GM12878 (cell line): Measurements from ENCODE around the gene STARD3. TPM values are rescaled to one million over a fixed set of nuclear protein-coding genes. Genes with fewer than 3 reads are reported as not detected.

ENCODE experiments used
- ATAC-seq: fragments of 200-7000 bp; cut with Tn5 transposase; 3 replicates; pipeline ENCODE4 v1.9.1; 2020; ENCODE audit warnings: mild to moderate bottlenecking, moderate library complexity
- BruUV-seq: library from RNA; stranded (reverse); fragments of 400-500 nt; replicated peaks from 2 replicates; lab custom pipeline; 2021; lab: Mats Ljungman, UMichigan
- CTCF ChIA-PET: fragments of 300-600 bp; sonication (Branson Sonifier 250); formaldehyde crosslinking; extraction: SDS; loops from one replicate; lab custom pipeline; 2021; ENCODE audit warnings: inconsistent platforms; lab: Yijun Ruan, JAX
- POLR2A ChIA-PET: fragments of 350-600 bp; formaldehyde crosslinking; extraction: SDS; loops from one replicate; lab custom pipeline; 2021; ENCODE audit warnings: inconsistent platforms; lab: Charles Lee
- RAD21 ChIA-PET: fragments of 300-600 bp; sonication (Branson Sonifier 250); formaldehyde crosslinking; loops from one replicate; lab custom pipeline; 2023; ENCODE audit warnings: antibody characterized with exemption; ENCODE audit not compliant: unreplicated experiment; lab: Charles Lee
- SMC1A ChIA-PET: fragments of 300-600 bp; sonication (Branson Sonifier 250); formaldehyde crosslinking; loops from one replicate; lab custom pipeline; 2023; ENCODE audit not compliant: unreplicated experiment, uncharacterized antibody; lab: Charles Lee
- DNase-seq: peaks from one replicate; pipeline ENCODE4 v3.0.0-alpha.2; 2011; ENCODE audit warnings: low read depth, low spot score
- FAIRE-seq: peaks from 3 replicates; lab custom pipeline; 2011; peaks lifted over from hg19 to GRCh38; lab: Jason Lieb, UNC
- H2AFZ ChIP-seq: 2 replicates; pipeline ENCODE4 v1.6.0; 2011; ENCODE audit warnings: low read depth, low read length, control low read depth; ENCODE audit not compliant: control insufficient read depth
- H3K27ac ChIP-seq: 2 replicates; pipeline ENCODE4 v1.5.1; 2011; ENCODE audit warnings: control low read depth; ENCODE audit not compliant: control insufficient read depth, insufficient read depth
- H3K27me3 ChIP-seq, 2 experiments: replicated peaks in 1 of 2; 2 replicates each; pipeline versions ENCODE4 v1.6.0 to v1.6.1; 2011; ENCODE audit warnings: low read length in 1 of 2; ENCODE audit not compliant: control insufficient read depth in 2 of 2, insufficient read depth in 2 of 2
- H3K36me3 ChIP-seq, 2 experiments: 2 replicates each; pipeline ENCODE4 v1.5.1; 2011; ENCODE audit warnings: low read length in 1 of 2; ENCODE audit not compliant: control insufficient read depth in 2 of 2, insufficient read depth in 2 of 2
- H3K4me1 ChIP-seq: 2 replicates; pipeline ENCODE4 v1.6.1; 2011; ENCODE audit warnings: mild to moderate bottlenecking, low read length, moderate library complexity, mixed read lengths; ENCODE audit not compliant: control insufficient read depth, insufficient read depth
- H3K4me2 ChIP-seq: 2 replicates; pipeline ENCODE4 v1.6.0; 2011; ENCODE audit warnings: control low read depth; ENCODE audit not compliant: control insufficient read depth, insufficient read depth
- H3K4me3 ChIP-seq: fragments of 200-600 bp; sonication (generic); 2 replicates; pipeline ENCODE4 v1.5.1; 2016
- H3K79me2 ChIP-seq: 2 replicates; pipeline ENCODE4 v1.6.0; 2011; ENCODE audit warnings: low read length; ENCODE audit not compliant: control insufficient read depth, insufficient read depth
- H3K9ac ChIP-seq: 2 replicates; pipeline ENCODE4 v1.8.0; 2011; ENCODE audit warnings: low read length, control low read depth, mixed read lengths; ENCODE audit not compliant: control insufficient read depth, insufficient read depth
- H3K9me3 ChIP-seq: replicated peaks from 3 replicates; pipeline ENCODE4 v1.5.1; 2011; ENCODE audit warnings: mild to moderate bottlenecking, low read length; ENCODE audit not compliant: control insufficient read depth, insufficient read depth
- H4K20me1 ChIP-seq: 2 replicates; pipeline ENCODE4 v1.6.0; 2011; ENCODE audit not compliant: control insufficient read depth, insufficient read depth
- CEBPB ChIP-seq, 2 experiments: fragments of 150-350 bp in 1 of 2; IDR thresholded peaks; 2 replicates each; pipeline ENCODE4 v1.6.1; 2012 to 2014; ENCODE audit warnings: low read depth in 2 of 2, low read length in 2 of 2, borderline replicate concordance in 1 of 2, inconsistent platforms in 1 of 2
- CREB1 ChIP-seq: IDR thresholded peaks from 2 replicates; pipeline ENCODE4 v1.6.1; 2012; ENCODE audit warnings: low read depth, mild to moderate bottlenecking, inconsistent platforms
- JUNB ChIP-seq: IDR thresholded peaks from 2 replicates; pipeline ENCODE4 v1.6.1; 2016; ENCODE audit warnings: antibody characterized with exemption, mild to moderate bottlenecking
- RAD51 ChIP-seq: fragments of 450-650 bp; IDR thresholded peaks from 2 replicates; pipeline ENCODE4 v1.6.1; 2016; ENCODE audit warnings: moderate library complexity, mild to moderate bottlenecking, inconsistent platforms
- ZBTB33 ChIP-seq: fragments of 450-650 bp; IDR thresholded peaks from 2 replicates; pipeline ENCODE4 v1.6.1; 2017; ENCODE audit warnings: mild to moderate bottlenecking
- ZNF687 ChIP-seq: fragments of 450-650 bp; IDR thresholded peaks from 2 replicates; pipeline ENCODE4 v1.6.1; 2017; ENCODE audit warnings: mild to moderate bottlenecking, moderate library complexity
- WGBS: methylation state at CpG from one replicate; pipeline ENCODE4 v1.1.6; 2016; ENCODE audit warnings: low lambda C conversion rate; ENCODE audit not compliant: insufficient replicate concordance, insufficient coverage; ENCODE audit errors: missing lambda C conversion rate; 5-methylcytosine and 5-hydroxymethylcytosine counted together
- in situ Hi-C: fragments of 300-500 bp; cut with MboI; formaldehyde crosslinking; loops from 9 replicates; pipeline ENCODE4 v1.14.3; 2018; ENCODE audit warnings: mixed read lengths
- intact Hi-C: fragments of 100-400 bp; cut with micrococcal nuclease; formaldehyde crosslinking; loops from one replicate; pipeline ENCODE4 v1.14.2; 2022; ENCODE audit not compliant: unreplicated experiment
- polyA plus RNA-seq, 11 experiments: library from polyadenylated mRNA; depleted of rRNA in 4 of 11; unstranded in 6 of 11; stranded (reverse) in 5 of 11; fragments of >200 nt; fragmentation: Nextera tagmentation in 4 of 11; fragmentation: Illumina TruSeq in 1 of 11; extraction: Ambion mirVana in 4 of 11; extraction: Trizol in 1 of 11; gene quantifications; 1 replicate in 1 of 11; 2 replicates in 10 of 11; pipeline versions ENCODE4 v1.2.1 to v1.2.3, GENCODE V29; 2011 to 2016; ENCODE audit warnings: inconsistent platforms in 2 of 11, missing spikeins in 2 of 11, low read depth in 1 of 11
- total RNA-seq, 4 experiments: library from RNA; depleted of rRNA in 3 of 4; stranded (reverse); fragments of >200 nt in 3 of 4; fragmentation: Illumina TruSeq in 1 of 4; extraction: Trizol in 1 of 4; gene quantifications; 2 replicates each; pipeline versions ENCODE4 v1.2.1 to v1.2.3, GENCODE V29; 2013 to 2021
- TF ChIP-seq, protein P1 (sequence below): IDR thresholded peaks from 2 replicates; pipeline ENCODE4 v1.6.1; 2011; ENCODE audit warnings: borderline replicate concordance, low read depth, mild to moderate bottlenecking, moderate library complexity, low read length; ENCODE audit not compliant: insufficient read depth, poor library complexity, severe bottlenecking

Gene STARD3
- total and polyA plus RNA-seq, 10 of the 15 experiments (the other 5 are each of a cell fraction or from before 2014, with no cell fraction given), result 0.08 to 62.7 (median 27.5) TPM

DNA sequence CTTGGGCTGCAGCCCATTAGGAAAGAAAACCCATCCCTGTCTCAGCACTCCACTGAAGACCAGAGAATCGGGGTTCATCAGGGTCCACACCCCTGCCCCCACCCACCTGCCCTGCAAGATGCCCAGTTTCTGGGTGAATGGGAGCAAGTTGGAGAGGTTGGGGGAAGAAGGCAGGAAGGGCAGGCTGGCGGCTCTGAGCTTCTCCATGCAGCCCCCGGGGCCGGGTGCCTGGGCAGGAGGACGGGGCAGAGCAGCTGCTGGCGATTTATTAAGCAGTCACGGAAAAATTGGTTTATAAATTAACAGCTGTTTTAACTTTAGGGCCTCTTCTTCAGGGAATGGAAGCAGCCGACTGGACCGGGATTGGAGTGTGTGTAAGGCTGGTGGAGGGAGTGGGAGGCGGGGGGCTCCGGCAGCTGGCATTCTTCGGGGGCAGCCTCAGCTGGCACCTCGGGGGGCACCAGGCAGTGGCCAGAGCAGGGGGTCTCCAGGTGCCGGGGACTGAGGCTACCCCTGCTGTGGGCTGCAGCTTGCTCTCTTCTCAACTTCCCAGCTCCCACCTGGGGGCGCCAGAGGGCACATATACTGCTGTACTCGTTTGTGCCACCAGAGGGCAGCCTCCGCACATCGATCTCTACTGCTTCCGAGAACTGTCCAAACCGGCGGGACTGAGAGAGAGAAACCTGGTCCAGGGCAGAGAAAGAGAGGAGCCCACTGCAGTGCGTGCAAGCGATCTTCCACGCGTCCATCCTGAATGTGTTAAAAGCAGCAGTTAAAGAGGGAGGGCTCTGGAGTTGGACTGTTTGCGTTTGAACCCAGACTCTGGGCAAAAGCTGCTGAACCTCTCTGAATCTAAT is 15.2 kb upstream of the STARD3 start (continued):
- 0 out of 2 replicates have a peak, but pooled peaks have one; percentile 48 for TF ChIP-seq CREB1

DNA sequence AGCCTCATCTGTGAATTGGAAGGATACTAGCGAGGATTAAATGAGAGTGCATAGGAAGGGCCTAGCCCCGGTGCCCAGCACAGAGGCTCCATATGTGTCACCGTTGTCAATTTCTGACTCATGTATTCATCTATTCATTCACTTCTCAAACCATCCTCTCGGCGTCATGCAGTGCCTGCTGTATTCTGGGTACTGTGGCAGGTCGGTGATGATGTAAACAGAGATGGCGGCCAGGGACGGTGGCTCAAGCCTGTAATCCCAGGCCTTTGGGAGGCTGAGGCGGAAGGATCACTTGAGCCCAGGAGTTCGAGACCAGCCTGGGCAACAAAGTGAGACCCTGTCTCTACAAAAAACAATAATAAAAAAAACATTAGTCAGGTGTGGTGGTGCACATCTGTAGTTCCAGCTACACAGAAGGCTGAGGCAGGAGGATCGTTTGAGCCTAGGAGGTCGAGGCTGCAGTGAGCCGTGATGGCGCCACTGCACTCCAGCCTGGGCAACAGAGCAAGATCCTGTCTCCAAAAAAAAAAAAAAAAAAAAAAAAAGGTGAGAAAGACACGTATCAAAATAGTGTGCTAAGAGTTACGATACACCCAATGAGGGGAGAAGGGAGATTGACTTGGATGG is 14.5 kb upstream of the STARD3 start:
- H3K36me3 ChIP-seq, result no peaks in the 10 kb centered on the region
- H3K9ac ChIP-seq, result peak overlapping the region; percentile 14; the same call in 1 of the 2 replicates
- peak; percentile 75 for ATAC-seq
- TF ChIP-seq ZNF687 (no peak), JUNB (peak; percentile 66), ZBTB33 (no peak), RAD51 (no peak), CREB1 (0 out of 2 replicates have a peak, but pooled peaks have one; percentile 48), CEBPB (IDR thresholded peaks at IDR 0.05; ENCODE audit: borderline replicate concordance in 1 of 2, low read depth in 2 of 2, low read length in 2 of 2) (no peak)
- TF ChIP-seq, protein P1, sequence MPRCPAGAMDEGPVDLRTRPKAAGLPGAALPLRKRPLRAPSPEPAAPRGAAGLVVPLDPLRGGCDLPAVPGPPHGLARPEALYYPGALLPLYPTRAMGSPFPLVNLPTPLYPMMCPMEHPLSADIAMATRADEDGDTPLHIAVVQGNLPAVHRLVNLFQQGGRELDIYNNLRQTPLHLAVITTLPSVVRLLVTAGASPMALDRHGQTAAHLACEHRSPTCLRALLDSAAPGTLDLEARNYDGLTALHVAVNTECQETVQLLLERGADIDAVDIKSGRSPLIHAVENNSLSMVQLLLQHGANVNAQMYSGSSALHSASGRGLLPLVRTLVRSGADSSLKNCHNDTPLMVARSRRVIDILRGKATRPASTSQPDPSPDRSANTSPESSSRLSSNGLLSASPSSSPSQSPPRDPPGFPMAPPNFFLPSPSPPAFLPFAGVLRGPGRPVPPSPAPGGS, result no peak

More for the DNA sequence above, 14.5 kb upstream of the STARD3 start:
- H4K20me1 ChIP-seq, result no peaks in the 10 kb centered on the region
- ChIA-PET POLR2A (no interaction called here), SMC1A (interaction anchor here (1.0 to 5.4 kb wide), 15 partner anchors 9 to 358 kb away, joined by 3 to 36 read pairs (median 6); partner anchors contain the start of genes MIEN1, PSMD3 and STARD3), CTCF (interaction anchor here (0.6 to 8.9 kb wide), 41 partner anchors 8 to 501 kb away, joined by 3 to 225 read pairs (median 6); partner anchors contain the start of genes IKZF3, MIEN1, PNMT and PSMD3), RAD21 (interaction anchor here (0.6 to 5.6 kb wide), 18 partner anchors 11 to 464 kb away, joined by 3 to 54 read pairs (median 7); partner anchors contain the start of genes MIEN1 and PSMD3)
- BruUV-seq, result no TSS peak
- H3K4me3 ChIP-seq, result peak overlapping the region; percentile 46; the same call in 1 of the 2 replicates
- peak overlapping the region; percentile 93 for H2AFZ ChIP-seq
- FAIRE-seq (peak; percentile 52), DNase-seq (no peak)
- H3K4me1 ChIP-seq, result peaks cover 5% of the 10 kb centered on the region
- H3K27ac ChIP-seq, result no peak overlapping the region
- H3K4me2 ChIP-seq, result peak overlapping the region; percentile 98
- H3K79me2 ChIP-seq, result no peaks in the 10 kb centered on the region
- intact Hi-C loops (loop anchor here (1.0 to 5.0 kb wide), 6 partner anchors 74 to 405 kb away; partner anchors contain the start of genes IKZF3, MIEN1 and PSMD3), in situ Hi-C loops (loop anchor here (5.0 kb wide), 2 partner anchors 130 to 360 kb away; partner anchors contain the start of gene PSMD3)
- 19% methylated on average over 15 of the region's 16 CpGs for WGBS
- no peaks in the 10 kb centered on the region for H3K9me3 ChIP-seq
- H3K27me3 ChIP-seq, result peaks cover 4 to 7% of the 10 kb centered on the region in 2 experiments
